Islet precursor cell (in vitro differentiated cells): ENCODE results near the gene TMEM62.

Experiments
- DNase-seq: peaks from one replicate; pipeline ENCODE4 v3.0.0-alpha.2; 2018

TMEM62 gene

GRCh38 chr15:43133430-43134156, at the start of gene TMEM62:
TSS of gene TMEM62 (plus strand) at chr15:43133586. CDS start at chr15:43133803, 217 bp downstream.
- peak; percentile 90 for DNase-seq

- DNase-seq, result no peak
These were observed 47.5 kb upstream of the TMEM62 start for GRCh38 chr15:43085921-43086320.

- no peak for DNase-seq
These were observed 46.8 kb upstream of the TMEM62 start for GRCh38 chr15:43086551-43086950.

- DNase-seq, result no peak
These were observed 41.5 kb upstream of the TMEM62 start for GRCh38 chr15:43091859-43092258.

GRCh38 chr15:43093026-43093425, 40.4 kb upstream of the TMEM62 start:
- DNase-seq, result no peak

- no peak for DNase-seq
These were observed 38.9 kb upstream of the TMEM62 start for GRCh38 chr15:43094416-43095030.

GRCh38 chr15:43095243-43095642, 38.1 kb upstream of the TMEM62 start:
- DNase-seq, result no peak

- no peak for DNase-seq
These were observed 37.6 kb upstream of the TMEM62 start for GRCh38 chr15:43095708-43096347.

GRCh38 chr15:43096411-43096810, 37.0 kb upstream of the TMEM62 start:
- DNase-seq, result no peak

- DNase-seq, result no peak
These were observed 34.1 kb upstream of the TMEM62 start for GRCh38 chr15:43099105-43099845.

GRCh38 chr15:43100971-43101370, 32.4 kb upstream of the TMEM62 start:
- no peak for DNase-seq

- no peak for DNase-seq
These were observed 31.2 kb upstream of the TMEM62 start for GRCh38 chr15:43102187-43102586.

GRCh38 chr15:43103907-43104306, 29.5 kb upstream of the TMEM62 start:
- no peak for DNase-seq

GRCh38 chr15:43104426-43104825, 29.0 kb upstream of the TMEM62 start:
- DNase-seq, result peak; percentile 51

GRCh38 chr15:43105077-43105736, 28.2 kb upstream of the TMEM62 start:
- no peak for DNase-seq

GRCh38 chr15:43105778-43106485, 27.5 kb upstream of the TMEM62 start, which contains the start of gene UBR1:
TSS of gene UBR1 (minus strand) at chr15:43106038. CDS start at chr15:43106022, 16 bp downstream.
- DNase-seq, result peak; percentile 95

GRCh38 chr15:43106486-43106829, 26.9 kb upstream of the TMEM62 start:
- DNase-seq, result no peak

- no peak for DNase-seq
These were observed 25.6 kb upstream of the TMEM62 start for GRCh38 chr15:43107751-43108150.

- DNase-seq, result no peak
These were observed 22.0 kb upstream of the TMEM62 start for GRCh38 chr15:43111354-43111753.

- no peak for DNase-seq
These were observed 15.1 kb upstream of the TMEM62 start for GRCh38 chr15:43118286-43118685.

GRCh38 chr15:43118829-43119228, 14.6 kb upstream of the TMEM62 start:
- DNase-seq, result no peak

GRCh38 chr15:43121863-43122262, 11.5 kb upstream of the TMEM62 start:
- no peak for DNase-seq
